Right lobe of liver (tissue), 6 donors: ENCODE measurements around the gene BIN1. TPM values are rescaled to one million over a fixed set of nuclear protein-coding genes. Genes with fewer than 3 reads are reported as not detected.

Experiments used
- ATAC-seq, 4 donors: fragments of 200-7000 bp; cut with Tn5 transposase; one replicate each; pipeline ENCODE4 v1.9.1; 2020; ENCODE audit warnings: mild to moderate bottlenecking in 4 of 4, moderate library complexity in 4 of 4
- DNase-seq, 3 donors: peaks; one replicate each; pipeline ENCODE4 v3.0.0-alpha.2; 2020
- H3K27ac ChIP-seq, 3 donors: fragments of 200-600 bp; one replicate each; pipeline ENCODE4 v1.8.0; 2022
- H3K27me3 ChIP-seq, 2 donors: fragments of 200-600 bp; one replicate each; pipeline ENCODE4 v1.8.0; 2022
- H3K36me3 ChIP-seq, 4 donors: fragments of 200-600 bp; sonication (generic) in 1 of 4; one replicate each; pipeline versions ENCODE4 v1.5.1 to v1.8.0; 2017 to 2022; ENCODE audit warnings: control low read depth in 1 of 4
- H3K4me1 ChIP-seq, 4 donors: fragments of 200-600 bp; sonication (generic) in 1 of 4; one replicate each; pipeline versions ENCODE4 v1.5.1 to v1.8.0; 2017 to 2022; ENCODE audit warnings: control low read depth in 1 of 4
- H3K4me3 ChIP-seq, 3 donors: fragments of 200-600 bp; one replicate each; pipeline ENCODE4 v1.8.0; 2022
- H3K9me3 ChIP-seq, 4 donors: fragments of 200-600 bp; sonication (generic) in 1 of 4; one replicate each; pipeline versions ENCODE4 v1.5.1 to v1.8.0; 2017 to 2022; ENCODE audit warnings: control low read depth in 1 of 4
- CTCF ChIP-seq, 4 donors: fragments of 200-600 bp in 3 of 4; fragments of 450-650 bp in 1 of 4; IDR thresholded peaks; one replicate each; pipeline versions ENCODE4 v1.5.1 to v1.8.0; 2016 to 2022; ENCODE audit warnings: antibody characterized with exemption in 4 of 4, mild to moderate bottlenecking in 2 of 4
- POLR2A ChIP-seq: fragments of 450-650 bp; IDR thresholded peaks from one replicate; pipeline ENCODE4 v1.6.1; 2017; ENCODE audit warnings: antibody characterized with exemption, mild to moderate bottlenecking
- WGBS: methylation state at CpG from one replicate; pipeline ENCODE4 v1.1.6; 2018; ENCODE audit warnings: low coverage, low lambda C conversion rate; ENCODE audit not compliant: insufficient coverage; ENCODE audit errors: missing lambda C conversion rate; 5-methylcytosine and 5-hydroxymethylcytosine counted together
- intact Hi-C, 2 donors: fragments of 100-400 bp; cut with DNase I; formaldehyde crosslinking; loops; one replicate each; pipeline versions ENCODE4 v1.11.2 to v1.14.1; 2022
- total RNA-seq, 6 experiments: library from RNA; depleted of rRNA in 2 of 6; stranded (reverse); fragments of >200 nt in 2 of 6; fragmentation: NEBNext Ultra II Directional in 3 of 6; extraction: Animal tissue kit (Norgen Biotek cat#: 25700) in 3 of 6; gene quantifications; one replicate each; pipeline versions ENCODE4 v1.1.0 to v1.2.4, GENCODE V29; 2016 to 2023
- donor health status: DM: no; HTN: yes; CAD: no.
- donor health status: DM: no; HTN: no; CAD: no.
- donor health status: DM: no; HTN: no; CAD: no.
- donor health status: DM: no; HTN: yes; CAD: no.
- donor health status: DM: no; HTN: yes; CAD: no.

The BIN1 gene
- total RNA-seq, 6 experiments from 2014 or later: 20.4 to 30.8 (median 26.3) TPM

- peak in 3 of 4 donors; percentile 5 to 24 (median 16) for ATAC-seq
Observed at GRCh38 chr2:127081826-127082633, 24.9 kb downstream of the BIN1 start.

GRCh38 chr2:127080938-127081755 is 25.8 kb downstream of the BIN1 start:
- Histone ChIP-seq H3K4me1 (peaks cover 0 to 26% (median 17%) of the 10 kb centered on the region in 4 donors), H3K9me3 (no peaks in the 10 kb centered on the region), H3K27me3 (no peaks in the 10 kb centered on the region), H3K4me3 (no peak overlapping the region), H3K27ac (no peak overlapping the region), H3K36me3 (no peaks in the 10 kb centered on the region)
- intact Hi-C loops: no loop called here
- TF ChIP-seq POLR2A (no peak), CTCF (IDR thresholded peaks at IDR 0.05) (no peak)
- no CpG with 5 or more reads among the region's 24 CpGs for WGBS
- ATAC-seq (peak in 1 of 4 donors; percentile 24), DNase-seq (peak in 1 of 3 donors; percentile 50)

More at GRCh38 chr2:127081826-127082633, 24.9 kb downstream of the BIN1 start:
- no peaks in the 10 kb centered on the region for H3K9me3 ChIP-seq
- TF ChIP-seq POLR2A: no peak
- no peak for TF ChIP-seq CTCF (IDR thresholded peaks at IDR 0.05)
- intact Hi-C loops: no loop called here
- no peak for DNase-seq
- no peak overlapping the region for H3K27ac ChIP-seq
- H3K27me3 ChIP-seq: no peaks in the 10 kb centered on the region
- no peaks in the 10 kb centered on the region for H3K36me3 ChIP-seq
- no peak overlapping the region for H3K4me3 ChIP-seq
- WGBS: 54% methylated on average over 9 of the region's 28 CpGs
- peaks cover 0 to 26% (median 17%) of the 10 kb centered on the region in 4 donors for H3K4me1 ChIP-seq

GRCh38 chr2:127080226-127080937 is 26.6 kb downstream of the BIN1 start:
- no peaks in the 10 kb centered on the region for H3K27me3 ChIP-seq
- intact Hi-C loops: no loop called here
- no peaks in the 10 kb centered on the region for H3K36me3 ChIP-seq
- 96% methylated on average over 5 of the region's 14 CpGs for WGBS
- H3K4me1 ChIP-seq: peaks cover 0 to 26% (median 17%) of the 10 kb centered on the region in 4 donors
- ATAC-seq (no peak), DNase-seq (no peak)
- no peak overlapping the region for H3K4me3 ChIP-seq
- H3K27ac ChIP-seq: no peak overlapping the region
- H3K9me3 ChIP-seq: no peaks in the 10 kb centered on the region
- TF ChIP-seq POLR2A: no peak
- TF ChIP-seq CTCF (IDR thresholded peaks at IDR 0.05): no peak

GRCh38 chr2:127079358-127079920 is 27.5 kb downstream of the BIN1 start:
- TF ChIP-seq POLR2A (no peak), CTCF (IDR thresholded peaks at IDR 0.05) (no peak)
- DNase-seq (no peak), ATAC-seq (no peak)
- H3K27me3 ChIP-seq: no peaks in the 10 kb centered on the region
- no peak overlapping the region for H3K4me3 ChIP-seq
- no peak overlapping the region for H3K27ac ChIP-seq
- peaks cover 0 to 22% (median 16%) of the 10 kb centered on the region in 4 donors for H3K4me1 ChIP-seq
- 80% methylated on average over 3 of the region's 6 CpGs for WGBS
- no peaks in the 10 kb centered on the region for H3K9me3 ChIP-seq
- intact Hi-C loops: loop anchor here (10.0 kb wide), 1 partner anchor 95 kb away; no protein-coding TSS in a partner anchor
- no peaks in the 10 kb centered on the region for H3K36me3 ChIP-seq
